Stomach (tissue), 9 donors: ENCODE data around the gene RUNX1. TPM values are rescaled to one million over a fixed set of nuclear protein-coding genes. Genes with fewer than 3 reads are reported as not detected.

Experiments
- DNase-seq, 2 donors: peaks; one replicate each; pipeline versions ENCODE4 v3.0.0 to v3.0.0-alpha.2; 2013 to 2019
- H3K27ac ChIP-seq, 5 donors: fragments of 200-600 bp in 4 of 5; sonication (generic) in 4 of 5; one replicate each; pipeline ENCODE4 v1.5.1; 2013 to 2019; ENCODE audit warnings: mild to moderate bottlenecking in 1 of 5, moderate library complexity in 1 of 5
- H3K27me3 ChIP-seq, 3 donors: fragments of 200-600 bp; sonication (generic); one replicate each; pipeline ENCODE4 v1.5.1; 2017 to 2019; ENCODE audit warnings: mixed run types in 1 of 3
- H3K36me3 ChIP-seq, 4 donors: fragments of 200-600 bp; sonication (generic); 1 replicate in 3 of 4; 2 replicates in 1 of 4; pipeline ENCODE4 v1.5.1; 2016 to 2019
- H3K4me1 ChIP-seq, 4 donors: fragments of 200-600 bp; sonication (generic); one replicate each; pipeline ENCODE4 v1.5.1; 2016 to 2019
- H3K4me3 ChIP-seq, 4 donors: fragments of 200-600 bp; sonication (generic) in 3 of 4; one replicate each; pipeline ENCODE4 v1.5.1; 2016 to 2019; ENCODE audit warnings: mild to moderate bottlenecking in 1 of 4
- H3K9me3 ChIP-seq, 4 donors: fragments of 200-600 bp; sonication (generic); one replicate each; pipeline ENCODE4 v1.5.1; 2016 to 2019
- EP300 ChIP-seq: sonication (generic); formaldehyde crosslinking; IDR thresholded peaks from one replicate; pipeline ENCODE4 v1.6.1; 2017; ENCODE audit warnings: antibody characterized with exemption
- POLR2A ChIP-seq, 4 donors: fragments of 450-650 bp; IDR thresholded peaks; one replicate each; pipeline ENCODE4 v1.6.1; 2016; ENCODE audit warnings: antibody characterized with exemption in 4 of 4, control low read depth in 2 of 4, mild to moderate bottlenecking in 1 of 4, moderate library complexity in 1 of 4
- POLR2AphosphoS5 ChIP-seq, 3 donors: sonication (generic); formaldehyde crosslinking; IDR thresholded peaks; one replicate each; pipeline ENCODE4 v1.6.1; 2016; ENCODE audit warnings: antibody characterized with exemption in 3 of 3
- WGBS, 5 donors: extraction: QIAGEN DNeasy Blood & Tissue Kit in 3 of 5; methylation state at CpG; one replicate each; pipeline versions ENCODE4 v1.1.5 to v1.1.7; 2013 to 2018; 5-methylcytosine and 5-hydroxymethylcytosine counted together
- intact Hi-C: fragments of 100-400 bp; cut with DNase I; formaldehyde crosslinking; loops from one replicate; pipeline ENCODE4 v1.15.1; 2023; ENCODE audit warnings: low total_unique reads
- polyA plus RNA-seq, 3 donors: library from polyadenylated mRNA; stranded (reverse); fragments of 200-250 nt; gene quantifications; one replicate each; pipeline ENCODE4 v1.2.3, GENCODE V29; 2013
- total RNA-seq, 5 donors: library from RNA; depleted of rRNA; stranded (reverse); fragments of >200 nt; gene quantifications; one replicate each; pipeline versions ENCODE4 v1.1.0 to v1.2.3, GENCODE V29; 2014 to 2016
- TF ChIP-seq, protein P1 (sequence below), 7 experiments: fragments of 450-650 bp in 4 of 7; fragments of 200-600 bp in 3 of 7; sonication (generic) in 3 of 7; IDR thresholded peaks; one replicate each; pipeline ENCODE4 v1.5.1; 2016 to 2019; ENCODE audit warnings: antibody characterized with exemption in 7 of 7, control low read depth in 2 of 7, mild to moderate bottlenecking in 1 of 7
- donor health status: healthy with polysubstance abuse.
- donor health status: Bipolar disorder and iron deficiency.
- donor health status: healthy.

RUNX1 gene
- total and polyA plus RNA-seq, 8 donors: 8.0 to 213 (median 40.0) TPM

DNA sequence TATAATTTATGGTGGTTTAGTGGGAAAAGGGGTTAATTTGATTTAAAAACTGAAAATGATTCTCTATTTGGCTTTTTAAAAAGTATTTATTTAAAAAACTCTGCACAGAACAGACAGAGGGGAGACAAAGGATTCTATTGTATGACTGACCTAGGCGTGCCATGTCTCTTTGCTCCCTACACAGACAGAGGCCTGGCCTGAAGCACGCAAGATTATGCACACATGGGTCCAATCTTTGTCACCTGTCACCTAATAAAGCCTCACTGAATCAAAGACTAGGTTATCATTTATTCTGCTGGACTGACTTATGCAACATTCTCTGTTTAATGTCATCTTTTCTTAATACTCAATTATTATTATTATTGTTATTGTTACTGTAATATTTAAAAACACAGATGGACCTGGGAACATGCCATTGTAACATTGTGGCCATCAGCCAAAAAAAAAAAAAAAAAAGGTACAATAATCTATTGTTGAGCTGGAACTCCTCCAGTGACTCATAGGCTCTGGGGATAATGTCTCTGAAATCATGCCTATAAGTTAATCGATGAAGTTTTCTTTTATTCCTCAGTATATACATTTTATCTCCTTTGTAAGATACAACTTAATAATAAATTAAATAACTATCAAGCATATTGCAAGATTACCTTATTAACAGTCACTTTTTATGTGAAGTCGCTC, 112.1 kb downstream of the RUNX1 start:
- DNase-seq: no peak
- TF ChIP-seq, protein P1, sequence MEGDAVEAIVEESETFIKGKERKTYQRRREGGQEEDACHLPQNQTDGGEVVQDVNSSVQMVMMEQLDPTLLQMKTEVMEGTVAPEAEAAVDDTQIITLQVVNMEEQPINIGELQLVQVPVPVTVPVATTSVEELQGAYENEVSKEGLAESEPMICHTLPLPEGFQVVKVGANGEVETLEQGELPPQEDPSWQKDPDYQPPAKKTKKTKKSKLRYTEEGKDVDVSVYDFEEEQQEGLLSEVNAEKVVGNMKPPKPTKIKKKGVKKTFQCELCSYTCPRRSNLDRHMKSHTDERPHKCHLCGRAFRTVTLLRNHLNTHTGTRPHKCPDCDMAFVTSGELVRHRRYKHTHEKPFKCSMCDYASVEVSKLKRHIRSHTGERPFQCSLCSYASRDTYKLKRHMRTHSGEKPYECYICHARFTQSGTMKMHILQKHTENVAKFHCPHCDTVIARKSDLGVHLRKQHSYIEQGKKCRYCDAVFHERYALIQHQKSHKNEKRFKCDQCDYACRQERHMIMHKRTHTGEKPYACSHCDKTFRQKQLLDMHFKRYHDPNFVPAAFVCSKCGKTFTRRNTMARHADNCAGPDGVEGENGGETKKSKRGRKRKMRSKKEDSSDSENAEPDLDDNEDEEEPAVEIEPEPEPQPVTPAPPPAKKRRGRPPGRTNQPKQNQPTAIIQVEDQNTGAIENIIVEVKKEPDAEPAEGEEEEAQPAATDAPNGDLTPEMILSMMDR (IDR thresholded peaks at IDR 0.05): no peak
- TF ChIP-seq POLR2AphosphoS5 (IDR thresholded peaks at IDR 0.05) (no peak), POLR2A (IDR thresholded peaks at IDR 0.05) (no peak), EP300 (no peak)
- no peaks in the 10 kb centered on the region for H3K27me3 ChIP-seq
- WGBS, 5 donors: 59 to 75% (median 63%) methylated on average over 4 of the region's 4 CpGs
- H3K4me3 ChIP-seq: no peak overlapping the region
- intact Hi-C loops: no loop called here
- no peak overlapping the region for H3K27ac ChIP-seq
- no peaks in the 10 kb centered on the region for H3K9me3 ChIP-seq
- peaks cover 0 to 8% (median 0%) of the 10 kb centered on the region in 4 donors for H3K4me1 ChIP-seq
- no peaks in the 10 kb centered on the region for H3K36me3 ChIP-seq

DNA sequence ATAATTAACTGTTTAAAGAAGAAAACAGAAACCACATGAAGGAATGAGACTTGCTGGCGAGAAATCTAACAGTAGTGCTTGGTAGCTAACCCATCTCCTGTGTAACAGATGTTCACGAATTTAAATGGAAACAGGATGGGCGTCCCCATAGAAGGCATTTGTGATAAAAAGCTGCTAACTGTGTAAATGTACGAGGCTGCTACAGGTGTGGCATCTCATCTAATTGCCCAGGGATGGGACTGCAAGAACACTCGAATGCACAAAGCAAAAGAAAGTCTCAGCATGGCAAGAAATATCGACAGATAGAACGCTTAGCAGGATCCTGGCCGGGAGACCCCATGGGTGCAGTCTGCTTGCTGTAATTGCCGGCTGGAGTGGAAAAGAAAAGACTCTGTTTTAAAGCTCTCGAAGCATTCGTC, 112.7 kb downstream of the RUNX1 start:
- Histone ChIP-seq H3K27ac (peak overlapping the region in 1 of 5 donors; percentile 22), H3K9me3 (no peaks in the 10 kb centered on the region), H3K4me1 (peaks cover 0 to 8% (median 0%) of the 10 kb centered on the region in 4 donors), H3K4me3 (no peak overlapping the region), H3K27me3 (no peaks in the 10 kb centered on the region), H3K36me3 (no peaks in the 10 kb centered on the region)
- intact Hi-C loops: no loop called here
- peak in 1 of 2 donors; percentile 28 for DNase-seq
- 57 to 70% (median 70%) methylated on average over 11 of the region's 11 CpGs for WGBS, 5 donors
- TF ChIP-seq, protein P1 (IDR thresholded peaks at IDR 0.05): no peak
- TF ChIP-seq EP300: no peak
- TF ChIP-seq POLR2AphosphoS5 (IDR thresholded peaks at IDR 0.05): no peak

DNA sequence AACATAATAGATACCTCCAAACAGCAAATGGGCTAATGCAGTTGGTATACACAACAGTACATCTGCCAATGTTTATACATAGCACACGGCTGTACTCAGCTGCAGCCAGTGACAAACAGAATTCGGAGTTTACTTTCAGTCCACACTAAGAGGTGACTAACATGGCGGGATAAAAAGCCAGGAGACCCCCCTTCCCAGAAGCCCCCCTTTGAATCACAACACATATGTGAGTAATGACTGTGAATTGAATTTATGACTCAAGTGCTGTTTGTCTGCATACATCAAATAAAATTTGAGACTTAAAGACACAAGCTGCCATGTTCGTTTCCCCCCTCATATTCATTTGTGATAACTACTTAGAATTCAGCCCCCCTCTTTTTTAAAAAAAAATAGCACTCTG, 113.2 kb downstream of the RUNX1 start:
- no peaks in the 10 kb centered on the region for H3K9me3 ChIP-seq
- peaks cover 0 to 8% (median 0%) of the 10 kb centered on the region in 4 donors for H3K4me1 ChIP-seq
- WGBS, 5 donors: 59 to 74% (median 67%) methylated on average over 4 of the region's 4 CpGs
- no peak for TF ChIP-seq POLR2AphosphoS5 (IDR thresholded peaks at IDR 0.05)
- no peak for TF ChIP-seq EP300
- TF ChIP-seq, protein P1 (IDR thresholded peaks at IDR 0.05): no peak
- no peak for TF ChIP-seq POLR2A (IDR thresholded peaks at IDR 0.05)
- H3K27me3 ChIP-seq: no peaks in the 10 kb centered on the region
- intact Hi-C loops: no loop called here
- H3K36me3 ChIP-seq: no peaks in the 10 kb centered on the region
- peak overlapping the region in 1 of 5 donors; percentile 22 for H3K27ac ChIP-seq
- H3K4me3 ChIP-seq: no peak overlapping the region
- DNase-seq: no peak

DNA sequence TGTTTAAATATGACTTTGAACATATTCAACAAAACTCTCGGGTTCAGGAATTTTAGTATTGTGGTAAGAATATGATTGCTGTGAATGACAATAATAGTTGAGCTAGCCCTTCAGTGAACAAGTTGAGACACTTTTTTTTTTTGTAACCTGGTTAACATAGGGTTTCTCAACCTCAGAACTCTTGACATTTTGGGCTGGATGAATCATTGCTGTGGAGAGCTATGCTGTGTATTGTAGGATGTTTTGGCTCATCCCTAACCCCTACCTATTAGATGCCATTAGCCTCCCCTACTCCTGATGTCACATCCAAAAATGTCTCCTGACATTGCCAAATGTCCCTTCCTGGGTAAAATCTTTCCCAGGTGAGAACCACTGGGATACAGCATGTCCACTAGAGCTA, 113.7 kb downstream of the RUNX1 start:
- TF ChIP-seq EP300 (no peak), POLR2A (IDR thresholded peaks at IDR 0.05) (no peak), POLR2AphosphoS5 (IDR thresholded peaks at IDR 0.05) (no peak)
- TF ChIP-seq, protein P1 (IDR thresholded peaks at IDR 0.05): no peak
- Histone ChIP-seq H3K9me3 (no peaks in the 10 kb centered on the region), H3K4me1 (peaks cover 0 to 8% (median 0%) of the 10 kb centered on the region in 4 donors), H3K27me3 (no peaks in the 10 kb centered on the region), H3K27ac (no peak overlapping the region), H3K4me3 (no peak overlapping the region), H3K36me3 (no peaks in the 10 kb centered on the region)
- DNase-seq: no peak
- intact Hi-C loops: no loop called here
- WGBS, 5 donors: 78 to 91% (median 88%) methylated on average over 1 of the region's 1 CpG
